NK-92 treated with Interleukin-12 subunit alpha and Interleukin-12 subunit beta, amount 100 ng/mL, for 24 hours (cell line): ENCODE data around the gene ELAVL4.
"Not testable (repeated sequence)": the region's sequence is repeated elsewhere in the genome, so short reads cannot be mapped to it uniquely, and the experiment has no call there.

Experiments used
- DNase-seq: peaks from one replicate; lab custom pipeline; 2025; lab: John Stamatoyannopoulos, UW

Gene ELAVL4

DNA sequence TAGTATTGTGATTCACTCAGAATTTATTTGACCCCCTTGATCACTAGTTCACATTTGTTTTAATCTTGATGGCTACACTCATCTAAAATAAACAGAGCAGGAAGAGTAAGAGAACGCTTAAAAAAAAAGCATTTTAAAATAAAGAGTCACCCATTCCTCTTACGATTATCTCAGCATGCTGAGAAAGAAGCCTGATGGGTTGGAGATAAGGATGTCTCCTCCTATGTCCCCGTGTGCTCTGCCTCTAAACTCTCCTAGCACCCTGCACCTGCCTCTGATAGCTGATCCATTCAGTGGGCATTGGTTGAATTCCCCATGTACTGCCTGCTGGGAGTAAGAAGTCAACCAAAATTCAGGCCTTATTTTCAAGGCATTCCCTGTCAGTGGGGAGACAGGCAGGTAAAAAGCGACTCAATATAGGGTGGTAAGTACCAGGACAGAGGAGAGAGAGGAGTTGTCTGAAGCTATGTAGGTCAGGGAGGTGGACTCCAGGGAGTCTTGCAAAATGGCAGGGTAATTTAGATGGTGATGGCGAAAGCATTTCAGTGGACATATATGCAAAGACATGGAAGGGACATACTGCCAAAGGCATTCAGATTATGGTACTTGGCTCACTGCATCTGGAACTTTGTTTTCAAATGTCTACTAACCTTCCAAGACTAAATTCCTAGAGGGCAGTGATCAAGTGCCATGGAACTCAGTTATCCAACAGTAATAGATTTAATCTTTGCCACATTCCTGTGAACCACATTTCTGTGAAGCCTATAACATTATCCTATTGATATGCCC is 18.4 kb downstream of the ELAVL4 start:
- DNase-seq, result no peak

DNA sequence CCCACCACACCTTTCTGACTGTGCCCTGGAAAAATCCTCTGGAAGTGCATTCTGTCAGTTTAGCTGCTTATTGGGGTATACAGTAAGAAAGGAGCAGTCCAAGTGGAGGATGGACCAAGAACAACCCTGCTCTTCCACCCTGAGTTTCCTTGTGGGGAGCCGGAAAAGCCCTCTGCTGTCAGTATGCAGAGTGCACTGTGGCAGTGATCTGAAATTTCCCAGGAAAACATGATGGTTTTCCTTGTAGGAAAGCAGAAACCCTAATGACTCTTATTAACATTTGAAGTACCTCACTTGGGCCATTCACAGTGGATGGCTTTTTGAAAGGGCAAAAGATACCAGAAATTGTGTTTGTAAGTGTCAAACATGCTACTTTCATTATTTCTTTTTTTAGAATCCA is 20.5 kb downstream of the ELAVL4 start:
- no peak for DNase-seq

DNA sequence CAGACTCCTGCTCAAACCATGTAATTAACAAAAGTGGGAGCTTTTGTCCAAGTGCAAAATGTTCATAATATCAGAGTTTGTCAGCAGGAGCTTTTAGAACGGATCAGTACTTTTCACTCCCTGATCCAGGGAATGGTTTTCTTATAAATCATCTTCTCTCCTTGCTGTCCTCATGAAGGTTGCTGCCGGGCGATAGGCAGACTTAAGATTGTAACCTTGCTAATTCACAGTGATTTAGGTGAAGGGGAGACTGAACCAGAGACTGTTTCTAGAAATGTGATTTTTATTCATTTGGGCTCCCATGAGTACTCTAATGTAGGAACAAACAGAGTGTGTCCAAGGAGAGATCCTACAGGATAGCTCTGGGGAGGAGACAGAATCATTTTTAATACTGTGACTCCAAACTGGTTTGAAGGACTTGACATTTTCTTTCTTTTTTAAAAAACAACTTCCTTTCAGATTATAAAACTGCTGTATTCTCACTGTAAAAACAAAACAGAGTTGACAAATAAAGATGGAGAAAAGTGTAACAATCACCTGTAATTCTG is 23.7 kb downstream of the ELAVL4 start:
- DNase-seq, result no peak

DNA sequence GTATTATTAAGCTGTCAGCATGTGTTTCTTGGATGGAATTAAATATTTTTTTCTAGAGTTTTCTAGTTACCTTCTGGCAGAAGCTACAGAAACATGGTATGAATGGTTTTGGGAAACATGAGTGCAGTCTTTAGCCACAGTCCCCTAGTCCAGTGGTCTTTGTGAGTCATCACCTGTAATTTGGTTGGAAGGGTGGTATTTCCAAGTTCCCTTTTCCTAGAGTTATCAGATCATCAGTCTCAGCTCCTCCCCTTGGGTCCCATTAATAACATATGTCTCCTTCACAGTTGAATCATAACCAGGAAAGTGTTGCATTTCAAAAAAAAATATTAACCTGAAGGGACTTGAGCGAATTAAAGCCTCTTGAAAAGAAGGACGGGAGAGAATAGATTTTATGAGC is 27.0 kb downstream of the ELAVL4 start:
- DNase-seq, result no peak

DNA sequence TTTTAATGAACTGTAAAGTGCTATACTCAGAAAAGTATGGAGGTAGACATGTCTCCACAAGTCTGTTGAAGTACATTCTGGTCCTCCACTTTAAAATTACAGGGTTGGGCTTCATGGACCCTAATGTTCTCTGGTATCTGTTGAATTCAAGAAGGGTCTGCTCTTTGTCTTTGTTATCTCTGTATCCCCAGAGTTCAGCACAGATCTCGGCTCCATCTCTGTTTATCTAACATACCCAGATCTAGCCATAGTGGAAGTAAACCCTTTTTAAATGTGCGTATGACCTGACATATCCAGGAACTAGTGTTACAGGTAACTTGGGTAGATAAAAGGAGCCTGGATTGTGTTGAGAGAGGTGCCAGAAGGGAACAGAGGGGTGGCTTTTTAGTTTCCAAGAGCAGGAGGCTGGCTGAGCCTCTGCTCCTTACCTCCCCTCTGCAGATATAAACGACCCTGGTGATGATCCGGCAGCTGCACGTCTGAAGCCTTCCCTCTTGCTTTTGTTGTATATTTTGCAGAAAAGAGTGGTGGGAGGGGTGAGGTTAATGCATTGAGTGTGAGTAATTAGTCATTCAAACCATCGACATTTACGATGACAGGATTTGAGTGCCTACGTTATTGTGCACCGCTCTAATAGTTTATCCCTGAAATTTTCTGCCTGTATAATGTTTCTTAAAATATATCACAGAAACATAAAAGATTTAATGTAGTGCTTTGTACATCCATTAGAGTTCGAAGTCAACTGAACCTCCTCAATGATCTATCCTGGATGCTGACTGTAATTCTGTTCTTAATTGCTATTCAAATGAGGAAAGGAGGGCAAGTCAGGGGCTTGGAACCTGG is 30.8 kb downstream of the ELAVL4 start:
- DNase-seq, result no peak

DNA sequence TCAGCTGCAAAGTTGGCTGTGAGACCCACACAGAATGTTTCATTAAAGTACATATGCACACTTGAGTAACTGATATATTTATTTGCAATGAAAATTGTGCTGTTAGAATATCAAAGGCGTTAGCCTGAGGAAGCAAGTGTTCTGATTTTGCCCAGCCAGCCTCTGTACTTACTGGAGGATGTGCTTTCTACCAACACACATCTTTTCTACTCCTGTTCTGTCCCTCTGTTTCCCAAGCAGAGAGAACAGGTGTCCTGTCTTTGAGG is 31.4 kb downstream of the ELAVL4 start:
- no peak for DNase-seq

DNA sequence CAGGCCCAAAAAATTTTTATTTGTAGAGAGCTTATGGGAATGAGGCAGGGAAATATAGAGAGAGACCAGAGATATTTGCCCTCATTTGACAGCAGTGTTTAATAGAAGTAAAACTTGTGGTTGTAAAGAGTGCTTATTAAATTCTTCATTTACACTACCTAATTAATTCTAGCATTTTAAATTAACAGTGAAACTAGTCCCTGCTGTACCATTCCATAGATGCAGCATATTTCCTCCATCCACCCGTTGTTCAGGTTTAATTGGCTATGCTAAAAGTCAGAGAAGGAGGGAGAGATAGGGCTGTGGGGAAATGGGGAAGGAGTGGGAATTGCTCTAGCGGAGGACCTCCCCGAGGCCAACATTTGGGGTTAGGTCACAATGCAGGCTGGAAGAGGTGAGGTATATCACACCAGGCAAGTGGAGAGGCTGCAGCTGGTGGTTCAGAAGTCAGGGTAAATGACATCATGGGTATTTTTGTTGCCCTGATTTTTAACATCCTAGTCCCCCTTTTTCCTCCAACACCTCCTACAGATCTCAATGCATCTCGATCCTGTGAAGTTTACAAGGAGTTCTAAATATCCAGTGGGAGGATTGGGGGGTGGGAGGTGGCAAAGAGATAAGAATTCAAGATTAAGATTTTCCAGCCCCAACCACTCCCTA is 38.6 kb downstream of the ELAVL4 start:
- no peak for DNase-seq

DNA sequence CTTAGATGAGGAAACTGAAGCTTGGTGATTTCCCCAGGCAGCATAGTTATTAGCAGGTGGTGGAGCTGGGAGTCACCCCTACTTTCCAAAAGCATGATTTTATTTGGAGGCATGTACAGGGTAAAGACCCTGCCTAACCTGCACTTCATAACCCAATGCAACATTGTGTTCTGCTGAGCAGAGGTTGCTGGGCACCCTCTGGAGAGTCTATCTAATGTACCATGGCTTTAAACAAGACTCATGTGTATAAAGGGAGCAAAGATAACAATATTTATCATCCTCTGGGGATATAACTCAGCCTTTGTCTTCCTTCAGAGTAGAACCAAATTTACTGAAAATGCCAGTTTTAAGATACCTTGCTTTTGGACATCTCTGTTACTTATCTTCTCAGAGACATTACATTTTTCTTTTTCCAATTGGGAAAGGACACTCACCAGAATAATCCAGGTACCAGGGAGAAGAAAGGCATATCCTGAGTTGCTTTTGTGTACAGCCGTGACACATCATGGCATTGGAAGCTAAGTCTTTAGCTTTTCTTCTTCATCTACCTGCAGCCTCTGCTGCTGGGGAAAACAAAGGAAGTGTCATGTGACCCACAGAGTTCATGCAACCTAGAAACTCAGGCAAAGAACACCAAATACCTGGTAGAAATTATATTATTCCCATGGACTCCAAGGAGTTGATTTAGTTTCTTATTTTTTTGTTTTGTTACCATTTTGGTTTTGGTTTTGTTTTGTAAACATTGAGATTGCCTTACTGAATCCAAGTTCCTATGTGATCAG is 39.6 kb downstream of the ELAVL4 start:
- no peak for DNase-seq

DNA sequence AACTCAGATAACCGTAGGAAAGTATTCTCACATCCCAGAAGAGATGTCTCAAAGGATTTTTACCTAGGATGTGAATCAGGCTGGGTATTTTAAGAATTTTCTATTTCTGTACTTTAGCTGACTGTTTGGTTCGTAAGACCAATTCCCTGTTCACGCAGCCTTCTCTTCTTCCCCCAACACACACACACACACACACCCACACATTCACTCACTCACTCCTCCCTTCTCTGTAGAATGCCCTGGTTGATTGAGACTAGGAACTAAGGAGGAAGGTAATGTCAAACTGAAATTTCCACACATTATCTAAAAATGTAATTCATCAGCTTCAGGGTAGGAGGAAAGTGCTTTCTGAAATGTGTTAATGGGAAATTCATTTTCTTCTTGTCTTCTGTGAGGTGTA is 43.5 kb downstream of the ELAVL4 start:
- DNase-seq, result no peak

DNA sequence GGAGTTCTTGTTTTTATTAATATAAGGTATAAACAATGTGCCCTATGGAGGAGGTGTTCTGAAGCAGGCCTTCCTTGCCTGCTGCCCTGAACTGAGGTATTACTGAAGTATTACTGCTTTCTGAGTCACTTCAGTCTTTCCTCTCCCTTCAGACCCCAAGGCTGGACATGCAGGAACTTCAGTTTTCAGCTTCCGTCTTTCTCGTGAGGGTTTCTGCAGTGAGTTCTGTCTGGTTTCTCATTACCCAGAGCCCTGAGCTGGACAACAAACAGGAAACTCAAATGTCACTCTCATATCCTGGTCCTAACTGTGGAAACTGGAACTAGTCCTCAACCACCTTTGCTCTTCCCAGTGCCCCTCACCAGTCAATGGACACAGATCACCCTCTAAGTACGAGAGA is 46.8 kb downstream of the ELAVL4 start:
- DNase-seq, result no peak

DNA sequence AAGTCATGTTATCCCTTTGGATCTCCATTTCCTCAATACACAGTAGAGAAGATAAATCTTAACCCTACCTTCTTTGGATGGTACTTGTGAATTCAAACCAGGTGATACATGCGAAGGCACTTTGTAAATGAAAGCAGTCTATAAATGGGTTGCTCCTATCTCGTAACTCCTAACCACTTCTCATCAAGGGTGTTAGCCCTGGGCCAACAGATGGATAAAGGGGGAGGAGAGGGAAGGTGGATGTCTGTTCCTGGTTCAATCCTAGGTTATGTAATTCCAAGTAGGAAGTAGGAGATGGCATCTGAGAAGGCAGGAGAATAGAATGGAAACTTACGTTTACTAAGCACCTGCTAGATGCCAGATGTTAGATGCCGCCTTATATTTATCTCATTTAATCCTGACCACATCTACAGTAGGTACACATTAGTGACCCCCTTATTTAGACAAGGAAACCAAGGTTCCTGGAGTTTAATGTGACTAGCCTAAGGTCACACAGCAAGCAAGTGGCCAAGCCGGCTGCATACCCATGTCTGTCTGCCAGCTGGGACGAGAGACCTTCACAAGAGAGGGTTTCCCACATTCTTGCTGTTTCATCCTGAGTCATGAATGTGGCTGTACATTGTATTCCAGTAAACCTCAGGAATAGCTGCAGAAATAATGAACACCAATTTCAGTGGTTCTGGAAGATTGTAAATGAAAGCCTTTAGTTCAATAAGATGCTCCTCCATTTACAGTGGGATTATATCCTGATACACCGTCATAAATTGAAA is 47.7 kb downstream of the ELAVL4 start:
- DNase-seq, result no peak

DNA sequence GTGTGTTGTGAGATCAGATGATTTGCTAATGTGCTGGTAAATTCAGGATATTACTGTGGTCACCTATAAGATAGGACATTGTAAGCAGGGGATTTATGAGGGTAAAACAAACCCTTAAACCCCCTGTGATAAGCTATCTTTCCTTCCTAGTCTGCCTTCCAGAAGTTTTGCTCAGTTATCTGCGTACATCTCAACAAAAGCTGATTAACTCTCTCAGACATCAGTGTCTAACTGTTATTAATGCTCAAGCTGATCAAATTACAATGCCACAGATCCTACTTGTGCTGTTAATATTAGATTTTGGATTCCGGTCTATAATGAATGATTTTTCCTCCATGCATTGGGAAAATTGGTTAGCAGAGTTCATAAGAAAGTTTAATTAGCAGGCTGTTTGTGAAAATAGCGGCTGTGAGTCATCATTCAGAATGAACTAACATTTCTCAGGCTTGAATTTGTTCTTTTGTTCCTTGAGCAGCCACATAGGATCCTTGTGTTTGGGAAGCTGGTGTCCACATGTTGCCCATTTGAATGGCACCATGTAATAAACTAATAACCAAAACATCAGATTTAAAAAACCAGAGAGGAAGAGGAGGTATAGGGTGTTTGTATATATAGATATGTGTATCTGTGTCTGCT is 48.7 kb downstream of the ELAVL4 start:
- DNase-seq, result no peak

DNA sequence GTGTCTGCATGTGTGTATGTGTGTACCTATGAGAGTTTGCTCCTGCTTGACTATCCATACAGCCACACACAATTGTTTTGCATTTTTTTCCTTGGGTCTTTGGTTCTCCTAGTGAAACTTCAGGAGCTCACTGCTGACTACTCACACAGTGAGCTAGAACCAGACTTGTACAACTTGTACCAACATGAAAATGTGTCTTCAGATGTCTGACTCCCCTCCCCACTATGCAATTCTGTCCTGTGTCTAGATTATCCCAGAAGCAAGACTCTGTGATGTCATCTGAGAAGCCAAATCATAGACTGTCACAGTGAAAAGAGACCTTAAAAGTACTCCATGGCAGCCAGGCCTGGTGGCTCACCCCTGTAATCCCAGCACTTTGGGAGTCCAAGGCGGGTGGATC is 49.7 kb downstream of the ELAVL4 start:
- no peak for DNase-seq

DNA sequence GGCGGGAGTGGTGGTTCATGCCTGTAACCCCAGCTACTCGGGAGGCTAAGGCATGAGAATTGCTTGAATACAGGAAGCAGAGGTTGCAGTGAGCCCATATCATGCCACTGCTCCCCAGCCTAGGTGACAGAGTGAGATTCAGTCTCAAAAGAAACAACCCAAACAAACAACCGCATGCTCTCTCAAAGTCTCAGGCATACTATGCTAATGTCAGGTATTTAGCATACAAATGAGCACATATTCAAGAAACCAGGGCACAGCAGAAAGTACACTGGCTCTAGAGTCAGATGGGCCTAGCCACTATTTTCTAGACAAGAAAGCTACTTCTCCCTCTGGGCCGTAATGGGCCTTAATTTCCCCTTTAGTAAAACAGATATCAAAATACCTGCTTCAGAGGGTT is 55.0 kb downstream of the ELAVL4 start:
- no peak for DNase-seq

DNA sequence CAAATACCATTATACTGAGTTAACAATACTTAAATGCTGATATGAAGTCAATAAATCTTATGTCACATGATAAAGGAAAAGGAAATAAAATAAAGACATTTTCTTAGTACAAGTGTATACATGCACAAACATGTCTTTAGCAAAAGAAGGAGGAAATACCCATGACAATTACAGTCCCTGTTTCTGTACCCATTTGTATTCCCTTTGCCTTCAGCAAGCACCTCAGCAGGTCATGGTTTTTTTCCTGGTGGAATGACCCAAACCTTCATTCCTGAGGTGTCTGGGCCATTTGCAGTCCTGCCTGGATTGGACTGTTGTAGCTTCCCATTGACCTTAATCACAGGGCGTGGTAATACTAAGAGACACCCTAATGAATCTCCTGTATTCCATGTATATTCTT is 57.6 kb downstream of the ELAVL4 start:
- DNase-seq, result not testable (repeated sequence)

DNA sequence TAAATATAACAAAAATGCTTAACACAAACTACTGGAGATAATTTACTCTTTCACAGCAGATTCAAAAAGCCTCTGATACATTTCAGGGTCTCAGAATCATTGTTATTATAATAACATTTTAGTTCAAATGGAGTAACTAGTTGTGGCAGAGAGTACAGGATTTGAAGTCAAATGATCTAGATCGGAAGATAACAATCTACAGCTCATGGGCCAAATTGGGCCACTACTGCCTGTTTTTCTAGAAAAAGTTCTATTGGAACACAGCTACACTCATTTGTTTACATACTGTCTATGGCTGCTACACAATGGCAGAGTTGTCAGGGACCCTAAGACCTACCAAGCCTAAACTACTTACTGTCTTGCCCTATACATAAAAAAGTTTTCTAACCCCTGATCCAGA is 63.6 kb downstream of the ELAVL4 start:
- no peak for DNase-seq

DNA sequence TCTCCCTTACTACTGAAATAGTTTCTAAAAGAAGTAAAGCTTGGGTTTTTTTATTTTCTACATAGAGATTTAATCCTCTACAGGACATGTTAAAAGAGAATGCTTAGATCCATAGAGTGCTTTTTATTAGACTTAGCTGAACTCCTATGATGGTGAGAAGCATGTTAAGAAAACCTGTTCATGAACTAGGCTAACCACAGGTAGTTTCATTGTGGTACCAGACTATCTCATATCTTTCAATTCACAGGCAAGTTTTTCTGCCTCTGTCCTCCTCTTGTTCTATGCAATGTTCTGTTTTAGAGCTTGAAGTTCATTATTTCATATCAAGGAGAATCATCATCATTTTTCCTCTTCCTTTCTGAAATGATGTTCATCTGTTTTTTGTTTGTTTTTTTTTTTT is 65.4 kb downstream of the ELAVL4 start:
- no peak for DNase-seq

DNA sequence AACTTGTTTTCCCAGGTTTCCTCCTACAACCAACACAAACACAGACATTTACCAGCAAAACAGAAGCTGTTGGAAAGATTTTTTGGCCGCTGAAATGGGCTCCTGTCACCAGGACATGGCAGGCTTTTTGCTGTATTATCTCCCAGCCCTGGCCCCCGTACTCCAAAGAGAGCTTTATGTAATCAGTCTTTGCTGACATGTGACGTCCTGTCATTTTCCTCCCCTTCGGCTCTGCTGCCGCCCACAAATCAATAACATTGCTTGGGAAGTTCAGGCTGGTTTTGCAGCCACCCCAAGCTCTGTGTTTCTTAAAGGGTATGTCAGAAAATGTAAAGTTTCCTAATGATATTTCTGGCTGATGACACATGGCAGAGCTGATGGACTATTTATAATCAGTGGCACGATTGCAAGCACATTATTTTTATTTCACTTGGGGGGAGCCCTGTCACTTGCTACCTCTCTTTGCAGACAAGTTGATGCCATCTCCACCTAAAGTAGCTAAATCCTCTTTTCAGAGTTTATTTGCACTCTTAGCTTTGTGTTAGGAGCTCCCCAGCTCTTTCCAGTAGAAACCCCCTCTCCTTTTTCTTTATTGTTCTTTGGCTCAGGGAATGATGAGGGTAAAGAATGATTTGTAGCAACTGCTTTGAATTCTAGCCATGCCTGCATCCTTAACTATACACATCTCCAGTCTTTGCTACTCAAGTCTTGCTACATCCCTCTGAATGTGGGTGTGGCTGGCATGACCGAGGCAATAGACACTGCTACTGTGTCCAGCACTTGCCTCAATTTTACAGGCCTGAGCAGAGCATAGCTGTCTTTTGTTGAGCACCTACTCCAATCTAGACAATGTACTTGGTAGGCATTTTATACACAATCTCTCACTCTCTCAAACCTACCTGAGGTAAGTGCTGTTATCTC is 67.3 kb downstream of the ELAVL4 start:
- no peak for DNase-seq

DNA sequence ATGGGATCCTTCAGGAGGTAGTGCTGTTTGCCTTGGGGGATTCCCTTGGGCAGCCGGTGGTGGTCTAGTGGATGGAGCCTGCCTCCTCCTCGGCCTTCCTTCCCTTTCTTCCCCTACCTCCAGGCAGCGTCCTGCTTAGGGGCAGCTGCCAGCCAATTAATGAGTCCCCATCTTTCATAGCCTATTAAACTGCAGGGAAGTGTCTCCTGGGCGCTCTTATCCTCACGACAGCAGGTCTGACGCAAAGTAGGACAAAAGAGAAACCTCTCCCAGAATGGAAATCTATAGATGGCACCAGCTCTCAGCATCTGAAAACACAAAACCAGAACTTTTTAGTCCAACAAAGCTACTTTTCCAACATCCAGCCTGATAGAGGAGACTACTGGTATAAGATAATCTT is 69.3 kb downstream of the ELAVL4 start:
- DNase-seq, result no peak

DNA sequence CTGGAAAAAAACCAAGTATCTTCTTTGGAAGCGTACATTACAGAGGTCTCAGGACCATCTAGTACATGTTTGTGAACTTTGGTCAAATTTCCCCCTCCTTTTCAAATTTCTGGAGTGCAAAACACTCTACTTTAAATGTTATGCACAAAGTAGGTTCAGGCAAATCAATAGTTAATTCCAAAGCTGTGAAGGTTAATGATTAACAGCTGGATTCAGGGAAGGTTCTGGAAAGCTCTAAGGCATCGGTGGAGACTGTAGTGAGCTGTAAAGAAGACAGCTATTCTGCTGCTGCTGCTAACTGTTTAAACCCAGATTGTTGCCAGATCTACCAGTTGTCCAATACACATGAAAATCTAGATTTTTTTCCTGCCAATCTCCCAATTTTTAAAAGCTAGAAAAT is 70.9 kb downstream of the ELAVL4 start:
- DNase-seq, result no peak
